ENCODE measurements around the gene CSHL1.
"Not testable (repeated sequence)": the region's sequence is repeated elsewhere in the genome, so short reads cannot be mapped to it uniquely, and the experiment has no call there.

Gene CSHL1

GRCh38 chr17:63939884-63940283 is 28.8 kb upstream of the CSHL1 start:
- no peak for DNase-seq

GRCh38 chr17:63939401-63939800 is 28.3 kb upstream of the CSHL1 start:
- no peak for DNase-seq

- no peak for DNase-seq
Observed at GRCh38 chr17:63937920-63938319, 26.9 kb upstream of the CSHL1 start.

GRCh38 chr17:63937319-63937718 is 26.3 kb upstream of the CSHL1 start:
- DNase-seq: no peak

GRCh38 chr17:63934183-63935112 is 23.4 kb upstream of the CSHL1 start:
- DNase-seq: no peak

GRCh38 chr17:63933598-63933997 is 22.5 kb upstream of the CSHL1 start:
- DNase-seq: no peak

GRCh38 chr17:63932721-63933120 is 21.7 kb upstream of the CSHL1 start:
- no peak for DNase-seq

- DNase-seq: no peak
Observed at GRCh38 chr17:63931981-63932561, 21.0 kb upstream of the CSHL1 start, which contains the start of gene CD79B. Gene CD79B, minus strand, starts transcription at chr17:63932331. Its CDS starts 70 bp downstream, at chr17:63932261.

GRCh38 chr17:63930951-63931575 is 20.0 kb upstream of the CSHL1 start:
- DNase-seq: no peak

GRCh38 chr17:63929860-63930766 is 19.1 kb upstream of the CSHL1 start:
- DNase-seq: no peak

- DNase-seq: no peak
Observed at GRCh38 chr17:63928966-63929695, 18.1 kb upstream of the CSHL1 start.

- no peak for DNase-seq
Observed at GRCh38 chr17:63928172-63928666, 17.2 kb upstream of the CSHL1 start.

GRCh38 chr17:63927464-63928171 is 16.6 kb upstream of the CSHL1 start:
- no peak for DNase-seq

- no peak for DNase-seq
Observed at GRCh38 chr17:63926164-63926563, 15.1 kb upstream of the CSHL1 start.

GRCh38 chr17:63925615-63926014 is 14.6 kb upstream of the CSHL1 start:
- DNase-seq: no peak

GRCh38 chr17:63922402-63922801 is 11.3 kb upstream of the CSHL1 start:
- DNase-seq: not testable (repeated sequence)

- not testable (repeated sequence) for DNase-seq
Observed at GRCh38 chr17:63920779-63921178, 9.7 kb upstream of the CSHL1 start.

- DNase-seq: not testable (repeated sequence)
Observed at GRCh38 chr17:63920050-63920449, 9.0 kb upstream of the CSHL1 start.

- DNase-seq: no peak
Observed at GRCh38 chr17:63919311-63919723, 8.3 kb upstream of the CSHL1 start.

GRCh38 chr17:63918789-63919305 is 7.8 kb upstream of the CSHL1 start, which contains the start of gene GH1:
Gene GH1, minus strand, starts transcription at chr17:63918839. Its CDS starts 63 bp downstream, at chr17:63918776.
- DNase-seq: not testable (repeated sequence)

- no peak for DNase-seq
Observed at GRCh38 chr17:63918305-63918704, 7.2 kb upstream of the CSHL1 start.

Measured in NCI-H1048 (cell line).